22Rv1 (cell line): ENCODE measurements around the gene MYO5C.

ENCODE experiments used
- H3K27ac ChIP-seq: fragments of 450-650 bp; 2 replicates; pipeline ENCODE4 v1.5.1; 2017
- ZFX ChIP-seq: fragments of 450-650 bp; IDR thresholded peaks from 2 replicates; pipeline ENCODE4 v1.6.1; 2017; ENCODE audit warnings: antibody characterized with exemption, borderline replicate concordance
- TF ChIP-seq, protein P1 (sequence below): fragments of 450-650 bp; IDR thresholded peaks from 2 replicates; pipeline ENCODE4 v1.5.1; 2017; ENCODE audit warnings: mild to moderate bottlenecking

The MYO5C gene

DNA sequence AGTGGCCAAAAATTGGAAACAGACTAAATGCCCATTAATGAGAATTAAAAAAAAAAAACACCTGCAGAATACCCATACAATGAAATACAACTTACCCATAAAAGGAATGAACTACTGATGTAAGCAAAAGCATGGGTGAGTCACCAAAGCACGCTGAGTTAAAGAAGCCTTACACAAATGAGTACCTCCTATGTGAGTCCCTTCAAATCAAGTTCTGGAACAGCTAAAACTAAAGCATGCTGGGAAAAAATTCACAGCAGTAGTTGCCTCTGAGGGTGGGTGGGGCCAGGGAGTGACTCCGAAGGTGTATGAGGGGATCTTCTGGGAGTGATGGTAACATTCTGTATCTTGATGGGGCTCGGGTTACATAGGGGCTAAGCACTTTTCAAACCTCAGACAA, 11.4 kb downstream of the MYO5C start:
- TF ChIP-seq, protein P1, sequence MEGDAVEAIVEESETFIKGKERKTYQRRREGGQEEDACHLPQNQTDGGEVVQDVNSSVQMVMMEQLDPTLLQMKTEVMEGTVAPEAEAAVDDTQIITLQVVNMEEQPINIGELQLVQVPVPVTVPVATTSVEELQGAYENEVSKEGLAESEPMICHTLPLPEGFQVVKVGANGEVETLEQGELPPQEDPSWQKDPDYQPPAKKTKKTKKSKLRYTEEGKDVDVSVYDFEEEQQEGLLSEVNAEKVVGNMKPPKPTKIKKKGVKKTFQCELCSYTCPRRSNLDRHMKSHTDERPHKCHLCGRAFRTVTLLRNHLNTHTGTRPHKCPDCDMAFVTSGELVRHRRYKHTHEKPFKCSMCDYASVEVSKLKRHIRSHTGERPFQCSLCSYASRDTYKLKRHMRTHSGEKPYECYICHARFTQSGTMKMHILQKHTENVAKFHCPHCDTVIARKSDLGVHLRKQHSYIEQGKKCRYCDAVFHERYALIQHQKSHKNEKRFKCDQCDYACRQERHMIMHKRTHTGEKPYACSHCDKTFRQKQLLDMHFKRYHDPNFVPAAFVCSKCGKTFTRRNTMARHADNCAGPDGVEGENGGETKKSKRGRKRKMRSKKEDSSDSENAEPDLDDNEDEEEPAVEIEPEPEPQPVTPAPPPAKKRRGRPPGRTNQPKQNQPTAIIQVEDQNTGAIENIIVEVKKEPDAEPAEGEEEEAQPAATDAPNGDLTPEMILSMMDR = no peak
- no peak for TF ChIP-seq ZFX
- no peak overlapping the region for H3K27ac ChIP-seq

DNA sequence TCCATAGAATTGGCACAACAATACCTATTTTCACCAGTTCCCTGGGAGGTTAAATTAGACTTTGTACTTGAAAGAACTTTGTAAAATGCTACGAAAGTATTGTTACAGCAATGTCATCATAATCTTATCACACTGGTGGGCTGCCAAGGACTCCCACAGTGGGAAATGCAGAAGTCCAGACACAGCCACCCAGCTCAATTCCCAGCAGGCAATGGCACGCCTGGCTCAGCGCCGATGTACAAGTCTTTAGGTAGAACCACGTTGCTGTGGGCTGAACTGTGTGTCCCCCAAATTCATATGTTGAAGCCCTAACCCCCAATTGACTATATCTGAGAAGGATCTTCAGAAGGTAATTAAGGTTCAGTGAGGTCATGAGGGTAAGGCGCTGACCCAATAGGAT, 12.3 kb downstream of the MYO5C start:
- TF ChIP-seq, protein P1 = no peak
- TF ChIP-seq ZFX = no peak
- no peak overlapping the region for H3K27ac ChIP-seq

- TF ChIP-seq, protein P1 = no peak
- TF ChIP-seq ZFX = no peak
- no peak overlapping the region for H3K27ac ChIP-seq
These were observed 13.2 kb downstream of the MYO5C start for GRCh38 chr15:52282418-52282817.

GRCh38 chr15:52281085-52282035, 14.2 kb downstream of the MYO5C start:
- no peak for TF ChIP-seq ZFX
- TF ChIP-seq, protein P1 = no peak
- no peak overlapping the region for H3K27ac ChIP-seq

GRCh38 chr15:52280326-52281084, 15.1 kb downstream of the MYO5C start:
- H3K27ac ChIP-seq = no peak overlapping the region
- TF ChIP-seq, protein P1 = no peak

DNA sequence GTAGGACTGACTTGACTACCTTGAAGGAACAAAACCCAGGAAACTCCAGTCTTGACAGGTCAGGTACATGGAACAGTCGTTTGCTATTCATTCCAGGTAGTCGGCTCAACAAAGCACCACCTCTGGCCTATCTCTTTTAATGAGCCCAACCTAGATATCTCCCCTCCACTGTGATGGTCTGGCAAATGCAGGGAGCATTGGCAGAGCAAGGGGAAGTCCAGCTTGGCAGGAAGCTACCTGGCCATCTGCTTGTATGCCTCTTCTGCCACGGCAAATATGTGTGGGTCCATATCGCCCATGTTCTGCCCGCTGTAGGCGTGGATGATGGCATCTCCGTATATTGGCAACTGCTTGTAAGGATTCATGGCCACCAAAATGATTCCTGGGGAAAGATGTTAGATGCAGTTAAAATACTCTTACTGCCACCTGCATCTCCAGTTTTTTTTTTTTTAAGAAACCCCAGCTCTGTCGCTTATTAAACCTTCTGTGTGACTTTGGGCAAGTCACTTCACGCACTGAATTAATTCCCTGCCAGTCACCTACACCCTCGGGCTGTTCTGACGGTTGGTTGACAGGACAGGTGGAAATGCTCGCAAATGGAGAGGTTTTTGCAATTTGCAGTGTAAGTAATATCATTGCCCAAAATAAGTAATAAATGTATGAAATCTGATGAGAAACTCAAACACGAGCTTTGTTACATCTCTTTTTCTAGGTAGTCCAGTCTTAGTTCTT, 16.8 kb downstream of the MYO5C start:
- TF ChIP-seq, protein P1 = no peak
- TF ChIP-seq ZFX = no peak
- no peak overlapping the region for H3K27ac ChIP-seq
